Psoas muscle (tissue), 8 donors: ENCODE results near the gene RABGGTA. TPM values are rescaled to one million over a fixed set of nuclear protein-coding genes. Genes with fewer than 3 reads are reported as not detected.

Source experiments
- ATAC-seq, 4 donors: fragments of 200-7000 bp; cut with Tn5 transposase; one replicate each; pipeline ENCODE4 v1.9.1; 2020; ENCODE audit warnings: moderate library complexity in 3 of 4, mild to moderate bottlenecking in 2 of 4
- DNase-seq, 2 donors: peaks; one replicate each; pipeline ENCODE4 v3.0.0-alpha.2; 2020
- H3K27ac ChIP-seq: fragments of 200-600 bp; one replicate; pipeline ENCODE4 v1.8.0; 2022
- H3K27me3 ChIP-seq, 3 donors: fragments of 200-600 bp in 1 of 3; one replicate each; pipeline versions ENCODE4 v1.6.1 to v1.8.0; 2013 to 2022; ENCODE audit warnings: low read length in 2 of 3, mild to moderate bottlenecking in 2 of 3, moderate library complexity in 1 of 3; ENCODE audit not compliant: insufficient read depth in 3 of 3
- H3K36me3 ChIP-seq, 2 donors: fragments of 200-600 bp in 1 of 2; one replicate each; pipeline versions ENCODE4 v1.6.1 to v1.8.0; 2013 to 2022; ENCODE audit warnings: low read depth in 1 of 2, mild to moderate bottlenecking in 1 of 2, moderate library complexity in 1 of 2; ENCODE audit not compliant: insufficient read depth in 1 of 2
- H3K4me1 ChIP-seq: fragments of 200-600 bp; one replicate; pipeline ENCODE4 v1.8.0; 2022
- H3K4me3 ChIP-seq: fragments of 200-600 bp; one replicate; pipeline ENCODE4 v1.8.0; 2022; ENCODE audit warnings: mild to moderate bottlenecking
- H3K9me3 ChIP-seq: fragments of 200-600 bp; one replicate; pipeline ENCODE4 v1.8.0; 2022
- WGBS, 3 donors: extraction: QIAGEN DNeasy Blood & Tissue Kit; methylation state at CpG; one replicate each; pipeline versions ENCODE4 v1.1.6 to v1.1.7; 2013; 5-methylcytosine and 5-hydroxymethylcytosine counted together
- intact Hi-C, 2 donors: fragments of 100-400 bp; cut with DNase I; formaldehyde crosslinking; loops; one replicate each; pipeline versions ENCODE4 v1.11.0 to v1.14.2; 2022
- polyA plus RNA-seq, 3 donors: library from polyadenylated mRNA; stranded (reverse); fragments of 200-250 nt; gene quantifications; one replicate each; pipeline ENCODE4 v1.2.3, GENCODE V29; 2013
- total RNA-seq, 4 donors: library from RNA; stranded (reverse); fragmentation: NEBNext Ultra II Directional in 2 of 4; extraction: Animal tissue kit (Norgen Biotek cat#: 25700) in 2 of 4; gene quantifications; one replicate each; pipeline versions ENCODE4 v1.2.1 to v1.2.4, GENCODE V29; 2021 to 2023
- TF ChIP-seq, protein P1 (sequence below): fragments of 200-600 bp; IDR thresholded peaks from one replicate; pipeline ENCODE4 v1.8.0; 2022; ENCODE audit warnings: antibody characterized with exemption
- donor health status: healthy with polysubstance abuse.
- donor health status: DM: no; HTN: no; CAD: no; lungs with moderate emphysema.
- donor health status: Bipolar disorder and iron deficiency.
- donor health status: healthy.
- donor health status: DM: yes; HTN: yes; CAD: no.
- donor health status: DM: no; HTN: no; CAD: no.
- donor health status: DM: no; HTN: no; CAD: no.
- donor health status: DM: yes; HTN: yes; CAD: no.

RABGGTA gene
- total and polyA plus RNA-seq, 7 donors: 15.1 to 36.2 (median 17.5) TPM

DNA sequence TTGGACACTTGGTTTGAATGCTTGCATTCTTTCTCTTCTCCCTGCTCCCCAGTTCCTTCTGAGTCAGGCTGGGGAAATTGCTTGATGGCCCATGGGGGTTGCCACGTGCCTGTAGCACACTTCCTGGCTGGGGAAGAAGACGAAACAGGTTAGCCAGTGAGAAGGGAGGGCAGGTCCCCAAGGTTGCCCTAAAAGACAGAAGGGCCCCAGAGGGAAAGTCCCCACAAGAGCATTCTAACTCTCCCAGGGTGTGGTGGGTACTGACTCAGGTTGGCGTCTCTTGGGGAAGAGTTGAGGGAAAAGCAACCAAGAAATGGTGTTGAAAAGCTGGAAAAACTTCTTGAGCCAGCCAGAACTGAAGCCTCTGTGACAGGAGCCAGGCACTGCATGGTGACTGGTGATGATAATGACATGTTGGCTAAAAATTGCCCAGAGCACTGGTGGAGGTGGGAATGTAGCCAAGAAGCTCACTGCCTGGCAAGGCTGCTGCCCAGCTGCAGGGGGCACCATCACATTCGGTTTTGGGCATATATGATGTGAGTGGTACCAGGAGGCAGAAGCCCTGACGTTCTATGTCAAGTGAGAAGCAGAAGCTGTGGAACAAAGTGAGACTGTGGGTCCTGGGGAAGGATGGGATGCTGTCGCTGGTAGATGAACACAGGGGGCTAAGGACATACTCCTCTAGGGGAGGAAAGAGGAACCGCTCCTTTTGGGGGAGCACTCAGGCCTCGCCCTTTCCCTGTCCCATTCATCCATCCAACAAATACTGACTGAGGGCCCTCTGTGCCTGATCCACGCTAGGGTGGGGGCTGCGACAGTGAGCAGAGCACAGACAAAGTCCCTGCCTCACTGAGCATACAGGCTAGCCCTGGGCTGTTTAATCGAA, 8.1 kb upstream of the RABGGTA start:
- DNase-seq (no peak), ATAC-seq (peak in 1 of 4 donors; percentile 47)
- Histone ChIP-seq H3K27ac (no peak overlapping the region), H3K4me3 (no peak overlapping the region), H3K36me3 (no peaks in the 10 kb centered on the region), H3K9me3 (no peaks in the 10 kb centered on the region), H3K4me1 (no peaks in the 10 kb centered on the region), H3K27me3 (no peaks in the 10 kb centered on the region)
- WGBS, 3 donors: 65 to 69% (median 68%) methylated on average over 11 of the region's 11 CpGs
- TF ChIP-seq, protein P1, sequence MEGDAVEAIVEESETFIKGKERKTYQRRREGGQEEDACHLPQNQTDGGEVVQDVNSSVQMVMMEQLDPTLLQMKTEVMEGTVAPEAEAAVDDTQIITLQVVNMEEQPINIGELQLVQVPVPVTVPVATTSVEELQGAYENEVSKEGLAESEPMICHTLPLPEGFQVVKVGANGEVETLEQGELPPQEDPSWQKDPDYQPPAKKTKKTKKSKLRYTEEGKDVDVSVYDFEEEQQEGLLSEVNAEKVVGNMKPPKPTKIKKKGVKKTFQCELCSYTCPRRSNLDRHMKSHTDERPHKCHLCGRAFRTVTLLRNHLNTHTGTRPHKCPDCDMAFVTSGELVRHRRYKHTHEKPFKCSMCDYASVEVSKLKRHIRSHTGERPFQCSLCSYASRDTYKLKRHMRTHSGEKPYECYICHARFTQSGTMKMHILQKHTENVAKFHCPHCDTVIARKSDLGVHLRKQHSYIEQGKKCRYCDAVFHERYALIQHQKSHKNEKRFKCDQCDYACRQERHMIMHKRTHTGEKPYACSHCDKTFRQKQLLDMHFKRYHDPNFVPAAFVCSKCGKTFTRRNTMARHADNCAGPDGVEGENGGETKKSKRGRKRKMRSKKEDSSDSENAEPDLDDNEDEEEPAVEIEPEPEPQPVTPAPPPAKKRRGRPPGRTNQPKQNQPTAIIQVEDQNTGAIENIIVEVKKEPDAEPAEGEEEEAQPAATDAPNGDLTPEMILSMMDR: no peak
- intact Hi-C loops: no loop called here

DNA sequence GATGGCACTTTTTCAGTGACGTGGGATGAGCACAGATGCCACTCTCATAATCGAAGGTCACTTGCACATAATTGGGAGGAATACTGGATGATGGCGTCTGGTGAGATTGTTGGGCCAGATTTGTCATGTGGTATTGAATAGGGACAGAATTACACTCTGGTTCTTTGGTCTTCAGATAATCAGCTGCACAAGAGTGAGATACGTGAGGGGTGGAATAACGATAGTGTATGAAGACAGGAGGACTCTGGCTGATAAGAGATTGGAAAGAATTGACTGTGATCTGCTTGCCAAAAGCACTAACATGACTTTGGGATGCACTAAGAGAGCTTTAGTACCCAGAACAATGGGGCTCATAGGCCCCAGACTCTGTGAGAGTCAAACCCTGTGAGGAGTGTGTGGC, 7.0 kb upstream of the RABGGTA start:
- DNase-seq (no peak), ATAC-seq (no peak)
- no peak overlapping the region for H3K27ac ChIP-seq
- intact Hi-C loops: no loop called here
- H3K4me3 ChIP-seq: no peak overlapping the region
- no peaks in the 10 kb centered on the region for H3K4me1 ChIP-seq
- no peaks in the 10 kb centered on the region for H3K27me3 ChIP-seq
- no peaks in the 10 kb centered on the region for H3K9me3 ChIP-seq
- WGBS, 3 donors: 93 to 98% (median 94%) methylated on average over 5 of the region's 5 CpGs
- no peaks in the 10 kb centered on the region for H3K36me3 ChIP-seq
- TF ChIP-seq, protein P1: no peak

DNA sequence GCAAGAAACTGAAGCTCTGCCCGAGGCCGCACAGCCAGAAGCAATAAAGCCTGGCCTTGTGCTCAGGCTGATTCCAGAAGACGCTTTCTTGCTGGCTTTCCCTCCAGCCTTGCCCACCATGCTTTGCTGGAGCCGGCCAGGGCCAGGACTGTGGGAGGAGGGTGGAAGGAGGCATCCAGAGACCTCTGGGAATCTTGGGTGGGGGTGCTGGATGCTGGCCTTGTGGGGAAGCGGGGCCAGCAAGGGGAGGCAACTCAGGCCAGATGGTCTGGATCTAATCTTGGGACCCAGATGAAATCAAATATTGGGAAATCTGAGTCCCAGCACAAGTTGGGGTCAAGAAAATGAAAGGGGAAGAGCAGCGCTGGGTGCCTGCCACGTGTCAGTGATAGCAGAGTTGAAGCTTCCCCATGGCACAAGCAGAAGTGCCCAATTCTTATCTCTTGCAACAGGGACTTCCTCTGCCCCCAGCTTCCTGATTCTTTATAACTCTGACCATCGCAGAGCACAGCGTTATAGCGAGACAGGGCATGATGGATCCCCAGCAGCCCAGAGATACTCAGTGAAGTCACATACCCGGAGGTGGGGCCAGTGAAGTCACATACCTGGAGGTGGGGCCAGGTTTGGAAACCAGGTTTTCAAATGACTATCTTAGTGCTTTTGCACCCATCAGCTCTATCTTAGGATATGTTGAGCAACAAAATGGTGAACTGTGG, 6.4 kb upstream of the RABGGTA start:
- intact Hi-C loops: no loop called here
- TF ChIP-seq, protein P1: no peak
- H3K27ac ChIP-seq: no peak overlapping the region
- WGBS, 3 donors: 82 to 89% (median 87%) methylated on average over 11 of the region's 11 CpGs
- no peak overlapping the region for H3K4me3 ChIP-seq
- no peaks in the 10 kb centered on the region for H3K27me3 ChIP-seq
- DNase-seq (peak in 1 of 2 donors; percentile 52), ATAC-seq (no peak)
- no peaks in the 10 kb centered on the region for H3K36me3 ChIP-seq
- H3K9me3 ChIP-seq: no peaks in the 10 kb centered on the region
- H3K4me1 ChIP-seq: no peaks in the 10 kb centered on the region

DNA sequence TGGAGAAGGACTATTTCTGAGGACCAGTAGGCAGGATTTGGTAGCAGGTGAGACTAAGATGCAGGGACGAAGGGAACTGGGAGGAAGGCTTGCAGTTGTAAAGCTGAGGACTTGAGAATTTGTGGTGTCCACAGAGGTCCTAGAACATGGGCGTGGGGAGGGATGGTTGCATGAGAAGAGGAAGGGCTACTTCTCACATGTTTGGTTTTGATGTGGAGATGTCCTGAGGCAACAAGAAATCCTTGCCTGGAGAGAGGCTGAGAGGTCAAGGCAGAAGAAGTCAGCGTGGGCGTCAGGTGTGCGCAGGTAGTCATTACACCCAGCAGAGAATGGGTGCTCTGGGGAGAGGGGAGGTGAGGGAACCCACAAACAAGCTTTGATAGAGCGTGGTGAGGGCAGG, 5.7 kb upstream of the RABGGTA start:
- Histone ChIP-seq H3K36me3 (no peaks in the 10 kb centered on the region), H3K27me3 (no peaks in the 10 kb centered on the region), H3K4me1 (no peaks in the 10 kb centered on the region), H3K4me3 (no peak overlapping the region), H3K9me3 (no peaks in the 10 kb centered on the region), H3K27ac (no peak overlapping the region)
- WGBS, 3 donors: 92 to 95% (median 95%) methylated on average over 6 of the region's 6 CpGs
- TF ChIP-seq, protein P1: no peak
- intact Hi-C loops: no loop called here
- DNase-seq (peak in 1 of 2 donors; percentile 24), ATAC-seq (no peak)
